Right lobe of liver (tissue), 4 donors: ENCODE results near the gene ITPRID2.

ENCODE experiments used
- POLR2A ChIP-seq: fragments of 450-650 bp; IDR thresholded peaks from one replicate; pipeline ENCODE4 v1.6.1; 2017; ENCODE audit warnings: antibody characterized with exemption, mild to moderate bottlenecking
- TF ChIP-seq, protein P1 (sequence below), 4 donors: fragments of 200-600 bp in 3 of 4; fragments of 450-650 bp in 1 of 4; IDR thresholded peaks; one replicate each; pipeline versions ENCODE4 v1.5.1 to v1.8.0; 2016 to 2022; ENCODE audit warnings: antibody characterized with exemption in 4 of 4, mild to moderate bottlenecking in 2 of 4
- donor health status: DM: no; HTN: no; CAD: no.
- donor health status: DM: no; HTN: no; CAD: no.
- donor health status: DM: no; HTN: yes; CAD: no.

GRCh38 chr2:181962142-181962541 lies 70.6 kb downstream of the ITPRID2 start:
- TF ChIP-seq, protein P1, sequence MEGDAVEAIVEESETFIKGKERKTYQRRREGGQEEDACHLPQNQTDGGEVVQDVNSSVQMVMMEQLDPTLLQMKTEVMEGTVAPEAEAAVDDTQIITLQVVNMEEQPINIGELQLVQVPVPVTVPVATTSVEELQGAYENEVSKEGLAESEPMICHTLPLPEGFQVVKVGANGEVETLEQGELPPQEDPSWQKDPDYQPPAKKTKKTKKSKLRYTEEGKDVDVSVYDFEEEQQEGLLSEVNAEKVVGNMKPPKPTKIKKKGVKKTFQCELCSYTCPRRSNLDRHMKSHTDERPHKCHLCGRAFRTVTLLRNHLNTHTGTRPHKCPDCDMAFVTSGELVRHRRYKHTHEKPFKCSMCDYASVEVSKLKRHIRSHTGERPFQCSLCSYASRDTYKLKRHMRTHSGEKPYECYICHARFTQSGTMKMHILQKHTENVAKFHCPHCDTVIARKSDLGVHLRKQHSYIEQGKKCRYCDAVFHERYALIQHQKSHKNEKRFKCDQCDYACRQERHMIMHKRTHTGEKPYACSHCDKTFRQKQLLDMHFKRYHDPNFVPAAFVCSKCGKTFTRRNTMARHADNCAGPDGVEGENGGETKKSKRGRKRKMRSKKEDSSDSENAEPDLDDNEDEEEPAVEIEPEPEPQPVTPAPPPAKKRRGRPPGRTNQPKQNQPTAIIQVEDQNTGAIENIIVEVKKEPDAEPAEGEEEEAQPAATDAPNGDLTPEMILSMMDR (IDR thresholded peaks at IDR 0.05), result no peak
- no peak for TF ChIP-seq POLR2A
